Measurements from ENCODE around the gene LIMK2. TPM values are rescaled to one million over a fixed set of nuclear protein-coding genes. Genes with fewer than 3 reads are reported as not detected.

Gene LIMK2
- total RNA-seq, 2 experiments from 2014 or later, result 23.2 to 25.5 TPM

DNA sequence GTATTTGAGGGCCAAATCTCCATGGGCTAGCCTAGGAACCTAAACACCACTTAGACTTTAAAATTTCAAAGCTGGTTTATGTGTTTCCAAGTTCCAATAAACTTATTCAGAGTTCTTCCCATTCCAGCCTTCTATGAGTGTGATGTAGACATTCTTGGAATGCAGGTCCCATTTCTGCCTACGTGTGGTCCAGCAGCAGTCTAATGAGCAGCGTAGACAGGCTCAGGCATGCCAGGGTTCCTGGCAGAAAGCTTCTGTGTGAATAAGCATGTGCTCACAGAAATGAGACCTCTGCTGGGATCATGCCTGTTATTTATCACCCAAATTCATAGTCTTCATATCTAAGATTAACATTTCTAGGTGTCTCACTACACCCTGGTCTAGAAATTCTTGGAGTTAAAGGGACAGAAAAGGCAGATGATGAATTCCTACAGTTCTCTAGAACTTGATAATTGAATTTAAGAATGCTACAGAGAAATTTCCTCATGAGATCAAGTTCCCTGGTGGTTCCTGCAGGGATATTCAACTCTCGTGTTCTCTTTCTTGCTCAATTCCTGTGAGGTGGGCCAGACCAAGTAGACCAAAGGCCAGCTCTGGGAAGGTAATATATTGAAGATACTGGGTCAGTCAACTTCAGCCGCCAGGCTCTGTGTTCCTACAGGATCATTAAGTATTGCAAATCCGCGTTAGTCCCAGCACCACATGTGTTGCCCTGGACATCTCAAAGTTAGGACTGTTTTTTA is 34.5 kb upstream of the LIMK2 start:
- ChIA-PET POLR2A (interaction anchor here (1.2 kb wide), 2 partner anchors 30 to 36 kb away, joined by 3 read pairs; no protein-coding TSS in a partner anchor), CTCF (interaction anchor here (0.9 to 1.5 kb wide), 2 partner anchors 50 to 95 kb away, joined by 3 to 4 read pairs; no protein-coding TSS in a partner anchor)
- H3K27ac Mint-ChIP-seq, result no peak overlapping the region
- DNase-seq (no peak), ATAC-seq (no peak)
- peaks cover 10% of the 10 kb centered on the region for H3K36me3 Mint-ChIP-seq (ENCODE audit: low read depth)
- no peaks in the 10 kb centered on the region for H3K27me3 Mint-ChIP-seq
- peaks cover 2% of the 10 kb centered on the region for H3K9me3 Mint-ChIP-seq
- intact Hi-C loops (cut with micrococcal nuclease), result no loop called here
- no peak overlapping the region for H3K4me3 Mint-ChIP-seq
- H3K4me1 Mint-ChIP-seq (ENCODE audit: low read depth), result peaks cover 26% of the 10 kb centered on the region
- TF ChIP-seq, protein P1, sequence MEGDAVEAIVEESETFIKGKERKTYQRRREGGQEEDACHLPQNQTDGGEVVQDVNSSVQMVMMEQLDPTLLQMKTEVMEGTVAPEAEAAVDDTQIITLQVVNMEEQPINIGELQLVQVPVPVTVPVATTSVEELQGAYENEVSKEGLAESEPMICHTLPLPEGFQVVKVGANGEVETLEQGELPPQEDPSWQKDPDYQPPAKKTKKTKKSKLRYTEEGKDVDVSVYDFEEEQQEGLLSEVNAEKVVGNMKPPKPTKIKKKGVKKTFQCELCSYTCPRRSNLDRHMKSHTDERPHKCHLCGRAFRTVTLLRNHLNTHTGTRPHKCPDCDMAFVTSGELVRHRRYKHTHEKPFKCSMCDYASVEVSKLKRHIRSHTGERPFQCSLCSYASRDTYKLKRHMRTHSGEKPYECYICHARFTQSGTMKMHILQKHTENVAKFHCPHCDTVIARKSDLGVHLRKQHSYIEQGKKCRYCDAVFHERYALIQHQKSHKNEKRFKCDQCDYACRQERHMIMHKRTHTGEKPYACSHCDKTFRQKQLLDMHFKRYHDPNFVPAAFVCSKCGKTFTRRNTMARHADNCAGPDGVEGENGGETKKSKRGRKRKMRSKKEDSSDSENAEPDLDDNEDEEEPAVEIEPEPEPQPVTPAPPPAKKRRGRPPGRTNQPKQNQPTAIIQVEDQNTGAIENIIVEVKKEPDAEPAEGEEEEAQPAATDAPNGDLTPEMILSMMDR (IDR thresholded peaks at IDR 0.05), result no peak

DNA sequence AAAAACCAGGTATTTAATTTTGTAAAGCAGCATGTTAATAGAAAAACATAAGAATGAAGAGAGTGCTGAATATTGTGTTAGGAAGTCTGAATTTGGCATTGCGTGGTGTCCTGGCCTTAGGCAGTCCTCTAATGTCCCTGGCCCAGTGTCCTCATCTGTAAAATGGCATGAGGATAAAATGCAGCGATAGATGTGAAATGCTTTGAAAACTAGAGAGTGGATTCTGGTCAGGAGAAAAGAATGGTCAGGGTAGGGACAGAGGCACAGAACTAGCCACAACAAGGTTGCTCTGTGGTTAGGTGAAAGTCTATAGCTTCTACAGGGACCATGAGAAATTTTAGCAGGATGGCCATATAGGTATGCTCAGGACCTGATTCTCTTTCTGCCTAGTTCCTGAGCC is 33.2 kb upstream of the LIMK2 start:
- Mint-ChIP-seq H3K4me3 (no peak overlapping the region), H3K9me3 (peaks cover 2% of the 10 kb centered on the region), H3K36me3 (ENCODE audit: low read depth) (peaks cover 10% of the 10 kb centered on the region), H3K4me1 (ENCODE audit: low read depth) (peaks cover 13% of the 10 kb centered on the region), H3K27me3 (no peaks in the 10 kb centered on the region), H3K27ac (no peak overlapping the region)
- CTCF ChIA-PET, result interaction anchor here (0.9 kb wide), 1 partner anchor 48 kb away, joined by 3 read pairs; no protein-coding TSS in a partner anchor
- TF ChIP-seq, protein P1 (IDR thresholded peaks at IDR 0.05), result no peak
- ATAC-seq (no peak), DNase-seq (no peak)
- intact Hi-C loops (cut with micrococcal nuclease), result no loop called here
- POLR2A ChIA-PET, result interaction anchor here (1.2 kb wide), 2 partner anchors 16 to 34 kb away, joined by 3 read pairs; no protein-coding TSS in a partner anchor

DNA sequence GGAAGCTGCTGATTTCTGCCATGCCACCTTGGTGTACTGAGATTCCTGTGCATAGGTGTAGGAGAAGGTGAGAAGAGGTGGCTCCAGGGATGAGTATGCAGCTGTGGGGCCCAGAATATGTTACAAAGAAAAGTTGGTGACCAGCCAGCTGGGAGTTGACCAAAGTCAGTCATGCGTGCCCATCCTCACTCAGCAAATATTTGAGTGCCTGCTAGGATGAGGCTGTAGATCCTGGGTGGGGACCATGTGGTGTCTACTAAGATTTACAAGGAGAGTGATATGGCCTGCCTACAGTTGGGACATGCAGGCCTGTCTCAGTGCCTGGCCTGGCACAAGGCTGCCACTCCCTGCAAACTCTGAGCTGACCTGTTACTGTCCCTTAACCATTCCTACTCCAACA is 32.8 kb upstream of the LIMK2 start:
- intact Hi-C loops (cut with micrococcal nuclease), result no loop called here
- no peak overlapping the region for H3K27ac Mint-ChIP-seq

DNA sequence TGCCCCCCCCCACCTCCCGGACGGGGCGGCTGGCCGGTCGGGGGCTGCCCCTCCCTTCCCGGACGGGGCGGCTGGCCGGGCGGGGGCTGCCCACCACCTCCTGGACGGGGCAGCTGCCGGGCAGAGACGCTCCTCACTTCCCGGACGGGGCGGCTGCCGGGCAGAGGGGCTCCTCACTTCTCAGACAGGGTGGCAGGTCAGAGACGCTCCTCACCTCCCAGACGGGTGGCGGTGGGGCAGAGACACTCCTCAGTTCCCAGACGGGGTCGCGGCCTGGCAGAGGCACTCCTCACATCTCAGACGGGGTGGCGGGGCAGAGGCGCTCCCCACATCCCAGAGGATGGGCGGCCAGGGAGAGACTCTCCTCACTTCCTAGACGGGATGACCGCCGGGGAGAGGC is 28.1 kb upstream of the LIMK2 start:
- Mint-ChIP-seq H3K9me3 (peaks cover 2% of the 10 kb centered on the region), H3K4me3 (no peak overlapping the region), H3K36me3 (ENCODE audit: low read depth) (peaks cover 11% of the 10 kb centered on the region), H3K27ac (no peak overlapping the region), H3K27me3 (no peaks in the 10 kb centered on the region), H3K4me1 (ENCODE audit: low read depth) (peaks cover 6% of the 10 kb centered on the region)
- no peak for DNase-seq
- ATAC-seq, result no peak
- POLR2A ChIA-PET, result no interaction called here
- CTCF ChIA-PET, result no interaction called here
- TF ChIP-seq, protein P1 (IDR thresholded peaks at IDR 0.05), result no peak
- intact Hi-C loops (cut with micrococcal nuclease), result no loop called here

More for the DNA sequence above, 32.8 kb upstream of the LIMK2 start:
- ChIA-PET CTCF (no interaction called here), POLR2A (interaction anchor here (0.6 to 1.2 kb wide), 2 partner anchors 11 to 16 kb away, joined by 3 read pairs; no protein-coding TSS in a partner anchor)
- H3K36me3 Mint-ChIP-seq (ENCODE audit: low read depth), result peaks cover 10% of the 10 kb centered on the region
- H3K4me1 Mint-ChIP-seq (ENCODE audit: low read depth), result peaks cover 10% of the 10 kb centered on the region
- TF ChIP-seq, protein P1 (IDR thresholded peaks at IDR 0.05), result no peak
- H3K4me3 Mint-ChIP-seq, result no peak overlapping the region
- H3K9me3 Mint-ChIP-seq, result peaks cover 2% of the 10 kb centered on the region
- DNase-seq, result no peak
- no peaks in the 10 kb centered on the region for H3K27me3 Mint-ChIP-seq
- ATAC-seq, result no peak

DNA sequence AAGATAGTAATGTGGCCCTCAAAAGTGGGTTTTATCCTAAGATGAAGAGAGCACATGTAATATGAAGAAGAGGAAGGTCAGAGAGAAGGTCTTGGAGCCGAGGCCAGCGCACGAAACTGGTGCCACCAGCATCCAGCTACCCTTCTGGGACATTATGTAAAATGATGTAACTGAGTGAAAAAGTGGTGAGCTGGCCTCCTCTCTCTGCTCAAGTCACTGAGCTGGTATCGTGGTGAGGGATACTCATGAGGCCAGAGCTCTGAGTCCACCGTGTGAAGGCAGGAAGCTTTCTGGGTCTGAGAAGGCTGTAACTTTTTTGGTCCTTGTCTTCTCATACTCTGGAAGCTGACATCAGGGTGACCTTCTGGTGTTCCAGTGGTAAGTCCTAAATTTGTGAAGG is 27.0 kb upstream of the LIMK2 start:
- Mint-ChIP-seq H3K4me1 (ENCODE audit: low read depth) (peaks cover under 1% of the 10 kb centered on the region), H3K4me3 (no peak overlapping the region), H3K27me3 (no peaks in the 10 kb centered on the region), H3K36me3 (ENCODE audit: low read depth) (peaks cover 10% of the 10 kb centered on the region), H3K27ac (no peak overlapping the region), H3K9me3 (peaks cover 2% of the 10 kb centered on the region)
- ATAC-seq (no peak), DNase-seq (no peak)
- CTCF ChIA-PET, result no interaction called here
- TF ChIP-seq, protein P1 (IDR thresholded peaks at IDR 0.05), result no peak
- POLR2A ChIA-PET, result interaction anchor here (0.6 to 1.1 kb wide), 2 partner anchors 12 to 145 kb away, joined by 3 read pairs; no protein-coding TSS in a partner anchor
- intact Hi-C loops (cut with micrococcal nuclease), result no loop called here
